ENCODE data around the gene GTF2F1.

GRCh38 chr19:6433663-6434062, 40.7 kb upstream of the GTF2F1 start, which contains the start of gene SLC25A41:
- TF ChIP-seq CTCF (conservative IDR thresholded peaks at IDR 0.05 in 1 of 2, IDR thresholded peaks at IDR 0.05 in 1 of 2; ENCODE audit: low read depth in 1 of 2, low read length in 2 of 2) (no peak), EZH2 (IDR thresholded peaks at IDR 0.05; ENCODE audit: low read length, missing control alignments) (no peak)

All from fibroblast of lung (primary cell).